GM19324 (cell line): ENCODE data around the gene MSMP.

ENCODE experiments used
- ATAC-seq: cut with Tn5 transposase; IDR thresholded peaks from one replicate; pipeline ENCODE4 v1.9.1; 2021; ENCODE audit warnings: mild to moderate bottlenecking, moderate library complexity; ENCODE audit not compliant: unreplicated experiment, low FRiP score

The MSMP gene

GRCh38 chr9:35703906-35704672, 50.0 kb downstream of the MSMP start:
- ATAC-seq, result no peak
